HepG2 (cell line): ENCODE measurements around the gene SUPT4H1. TPM values are rescaled to one million over a fixed set of nuclear protein-coding genes. Genes with fewer than 3 reads are reported as not detected.

Source experiments
- CREM ChIP-seq, 2 experiments: sonication (generic) in 1 of 2; formaldehyde crosslinking in 1 of 2; IDR thresholded peaks; 2 replicates each; pipeline versions ENCODE4 v1.4.0 to v1.6.1; 2016 to 2020; ENCODE audit warnings: antibody characterized with exemption in 1 of 2, mild to moderate bottlenecking in 1 of 2, missing genetic modification reagents in 1 of 2
- GATAD1 ChIP-seq: IDR thresholded peaks from 2 replicates; pipeline ENCODE4 v1.6.1; 2016; ENCODE audit warnings: missing genetic modification reagents, missing compliant biosample characterization
- JUN ChIP-seq: sonication (generic); formaldehyde crosslinking; IDR thresholded peaks from 2 replicates; pipeline ENCODE4 v1.4.0; 2020; ENCODE audit warnings: mild to moderate bottlenecking, missing genetic modification reagents
- MED13 ChIP-seq: sonication (generic); formaldehyde crosslinking; IDR thresholded peaks from 2 replicates; pipeline ENCODE4 v1.5.0; 2020; ENCODE audit warnings: missing genetic modification reagents
- NCOR1 ChIP-seq: fragments of 200-600 bp; sonication (generic); IDR thresholded peaks from 2 replicates; pipeline ENCODE4 v1.7.0; 2017; ENCODE audit warnings: antibody characterized with exemption, low read length, borderline replicate concordance
- NR2F2 ChIP-seq: IDR thresholded peaks from 2 replicates; pipeline ENCODE4 v1.6.1; 2012; ENCODE audit warnings: low read depth, inconsistent platforms, borderline replicate concordance
- RARA ChIP-seq: IDR thresholded peaks from 2 replicates; pipeline ENCODE4 v1.6.1; 2016; ENCODE audit warnings: missing genetic modification reagents, missing compliant biosample characterization
- RBM22 ChIP-seq: fragments of 200-400 bp; formaldehyde crosslinking; optimal IDR thresholded peaks from 2 replicates; pipeline ENCODE3; 2017; ENCODE audit warnings: mild to moderate bottlenecking, low read length, moderate library complexity
- RXRB ChIP-seq: IDR thresholded peaks from 2 replicates; pipeline ENCODE4 v1.6.1; 2016; ENCODE audit warnings: borderline replicate concordance, missing genetic modification reagents, missing compliant biosample characterization
- SP140L ChIP-seq: sonication (generic); formaldehyde crosslinking; IDR thresholded peaks from 2 replicates; pipeline ENCODE4 v1.4.0; 2020; ENCODE audit warnings: missing genetic modification reagents, borderline replicate concordance
- ZNF230 ChIP-seq: sonication (generic); formaldehyde crosslinking; IDR thresholded peaks from 2 replicates; pipeline ENCODE4 v1.4.0; 2020; ENCODE audit warnings: mild to moderate bottlenecking, missing genetic modification reagents
- ZNF335 ChIP-seq: sonication (generic); formaldehyde crosslinking; IDR thresholded peaks from 2 replicates; pipeline ENCODE4 v1.4.0; 2020; ENCODE audit warnings: missing genetic modification reagents
- ZNF383 ChIP-seq: sonication (generic); formaldehyde crosslinking; IDR thresholded peaks from 2 replicates; pipeline ENCODE4 v1.4.0; 2020; ENCODE audit warnings: missing genetic modification reagents, mild to moderate bottlenecking, borderline replicate concordance
- ZNF839 ChIP-seq: sonication (generic); formaldehyde crosslinking; IDR thresholded peaks from 2 replicates; pipeline ENCODE4 v1.4.0; 2020; ENCODE audit warnings: missing genetic modification reagents, mild to moderate bottlenecking, borderline replicate concordance
- ZSCAN25 ChIP-seq: sonication (generic); formaldehyde crosslinking; IDR thresholded peaks from 2 replicates; pipeline ENCODE4 v1.8.0; 2022; ENCODE audit warnings: mild to moderate bottlenecking, missing genetic modification reagents
- polyA plus RNA-seq, 8 experiments: library from polyadenylated mRNA; depleted of rRNA in 3 of 8; stranded (reverse) in 7 of 8; unstranded in 1 of 8; fragments of >200 nt; fragmentation: Illumina TruSeq in 4 of 8; extraction: Trizol in 4 of 8; gene quantifications; 2 replicates each; pipeline versions ENCODE4 v1.2.1 to v1.2.3, GENCODE V29; 2011 to 2016; ENCODE audit warnings: low read depth in 4 of 8, missing spikeins in 1 of 8, mixed read lengths in 1 of 8; ENCODE audit not compliant: insufficient read depth in 1 of 8
- total RNA-seq, 5 experiments: library from RNA; depleted of rRNA; stranded (reverse); fragments of >200 nt; fragmentation: Illumina TruSeq; extraction: Trizol; gene quantifications; 2 replicates each; pipeline ENCODE4 v1.2.3, GENCODE V29; 2016; ENCODE audit warnings: low read depth in 1 of 5
- TF ChIP-seq, protein P1 (sequence below): sonication (generic); formaldehyde crosslinking; IDR thresholded peaks from 2 replicates; pipeline ENCODE4 v1.5.1; 2020; ENCODE audit warnings: mild to moderate bottlenecking, missing genetic modification reagents
- TF ChIP-seq, protein P2 (sequence below): IDR thresholded peaks from 2 replicates; pipeline ENCODE4 v1.6.1; 2012; ENCODE audit warnings: low read depth, low read length, improper control_type of control experiment
- TF ChIP-seq, protein P3 (sequence below): sonication (generic); formaldehyde crosslinking; IDR thresholded peaks from 2 replicates; pipeline ENCODE4 v1.4.0; 2020; ENCODE audit warnings: mild to moderate bottlenecking, low read depth, missing genetic modification reagents
- TF ChIP-seq, protein P4 (sequence below): sonication (generic); formaldehyde crosslinking; IDR thresholded peaks from 2 replicates; pipeline ENCODE4 v1.4.0; 2020; ENCODE audit warnings: mild to moderate bottlenecking, missing genetic modification reagents
- TF ChIP-seq, protein P5 (sequence below): sonication (generic); formaldehyde crosslinking; IDR thresholded peaks from 2 replicates; pipeline ENCODE4 v1.5.0; 2020; ENCODE audit warnings: missing genetic modification reagents

The SUPT4H1 gene
- total and polyA plus RNA-seq, 2 of the 13 experiments (the other 11 are each of a cell fraction or from before 2014, with no cell fraction given), result 155 to 244 TPM

DNA sequence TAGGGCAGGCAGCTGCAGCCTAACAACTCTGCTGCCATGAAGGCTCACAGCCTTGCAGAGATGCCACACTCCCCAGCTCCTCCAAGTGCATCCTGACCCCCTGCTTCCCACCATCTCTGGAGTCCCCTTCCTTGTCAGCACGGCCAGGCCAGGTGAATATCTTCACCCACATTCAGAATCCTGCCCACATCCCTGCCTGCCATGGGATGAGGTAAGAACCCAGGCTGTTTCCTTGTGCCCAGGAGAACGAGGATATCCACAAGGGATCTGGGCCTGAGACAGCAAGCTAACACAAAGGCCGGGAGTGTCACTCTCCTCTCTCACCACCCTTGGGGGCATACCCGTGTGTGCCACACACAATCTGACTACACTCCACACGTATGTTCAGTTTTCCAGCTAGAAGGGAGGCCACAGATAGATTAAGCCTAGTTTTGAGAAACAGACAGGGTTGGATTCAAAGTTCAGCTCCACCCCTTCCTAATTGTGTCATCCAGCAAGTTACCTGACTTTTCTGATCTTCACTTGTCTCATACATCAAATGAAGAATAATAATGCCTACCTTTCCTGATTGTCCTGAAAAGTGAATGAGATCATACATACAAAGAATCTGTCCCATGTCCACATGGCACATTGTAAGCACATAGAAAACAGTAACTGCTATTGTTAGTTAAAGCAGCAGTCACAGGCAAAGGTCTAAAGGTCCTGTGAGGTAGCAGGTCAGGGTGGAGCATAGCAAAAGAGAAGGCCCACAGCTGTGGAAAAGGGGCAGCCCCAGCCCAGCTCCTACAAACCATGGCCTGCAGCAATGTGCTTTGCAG lies 17.4 kb upstream of the SUPT4H1 start (continued):
- no peak for TF ChIP-seq SP140L (CRISPR knock-in tag)
- TF ChIP-seq GATAD1, result no peak
- TF ChIP-seq RBM22, result peak; percentile 54
- TF ChIP-seq, protein P1, sequence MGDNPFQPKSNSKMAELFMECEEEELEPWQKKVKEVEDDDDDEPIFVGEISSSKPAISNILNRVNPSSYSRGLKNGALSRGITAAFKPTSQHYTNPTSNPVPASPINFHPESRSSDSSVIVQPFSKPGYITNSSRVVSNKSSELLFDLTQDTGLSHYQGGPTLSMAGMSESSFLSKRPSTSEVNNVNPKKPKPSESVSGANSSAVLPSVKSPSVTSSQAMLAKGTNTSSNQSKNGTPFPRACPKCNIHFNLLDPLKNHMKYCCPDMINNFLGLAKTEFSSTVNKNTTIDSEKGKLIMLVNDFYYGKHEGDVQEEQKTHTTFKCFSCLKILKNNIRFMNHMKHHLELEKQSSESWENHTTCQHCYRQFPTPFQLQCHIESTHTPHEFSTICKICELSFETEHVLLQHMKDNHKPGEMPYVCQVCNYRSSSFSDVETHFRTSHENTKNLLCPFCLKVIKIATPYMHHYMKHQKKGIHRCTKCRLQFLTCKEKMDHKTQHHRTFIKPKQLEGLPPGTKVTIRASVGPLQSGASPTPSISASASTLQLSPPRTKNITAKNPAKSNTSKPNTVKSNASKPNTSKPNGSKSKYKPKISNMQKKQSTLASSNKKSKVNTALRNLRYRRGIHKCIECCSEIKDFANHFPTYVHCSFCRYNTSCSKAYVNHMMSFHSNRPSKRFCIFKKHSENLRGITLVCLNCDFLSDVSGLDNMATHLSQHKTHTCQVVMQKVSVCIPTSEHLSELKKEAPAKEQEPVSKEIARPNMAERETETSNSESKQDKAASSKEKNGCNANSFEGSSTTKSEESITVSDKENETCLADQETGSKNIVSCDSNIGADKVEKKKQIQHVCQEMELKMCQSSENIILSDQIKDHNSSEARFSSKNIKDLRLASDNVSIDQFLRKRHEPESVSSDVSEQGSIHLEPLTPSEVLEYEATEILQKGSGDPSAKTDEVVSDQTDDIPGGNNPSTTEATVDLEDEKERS (CRISPR knock-in tag), result no peak
- no peak for TF ChIP-seq MED13 (CRISPR knock-in tag)
- TF ChIP-seq ZNF839 (CRISPR knock-in tag), result 0 out of 2 replicates have a peak, but pooled peaks have one; percentile 47
- peak; percentile 90 for TF ChIP-seq JUN
- 0 out of 2 replicates have a peak, but pooled peaks have one; percentile 63 for TF ChIP-seq ZNF335 (CRISPR knock-in tag)
- TF ChIP-seq, protein P2, sequence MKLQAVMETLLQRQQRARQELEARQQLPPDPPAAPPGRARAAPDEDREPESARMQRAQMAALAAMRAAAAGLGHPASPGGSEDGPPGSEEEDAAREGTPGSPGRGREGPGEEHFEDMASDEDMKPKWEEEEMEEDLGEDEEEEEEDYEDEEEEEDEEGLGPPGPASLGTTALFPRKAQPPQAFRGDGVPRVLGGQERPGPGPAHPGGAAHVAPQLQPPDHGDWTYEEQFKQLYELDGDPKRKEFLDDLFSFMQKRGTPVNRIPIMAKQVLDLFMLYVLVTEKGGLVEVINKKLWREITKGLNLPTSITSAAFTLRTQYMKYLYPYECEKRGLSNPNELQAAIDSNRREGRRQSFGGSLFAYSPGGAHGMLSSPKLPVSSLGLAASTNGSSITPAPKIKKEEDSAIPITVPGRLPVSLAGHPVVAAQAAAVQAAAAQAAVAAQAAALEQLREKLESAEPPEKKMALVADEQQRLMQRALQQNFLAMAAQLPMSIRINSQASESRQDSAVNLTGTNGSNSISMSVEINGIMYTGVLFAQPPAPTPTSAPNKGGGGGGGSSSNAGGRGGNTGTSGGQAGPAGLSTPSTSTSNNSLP, result peak; percentile 67
- TF ChIP-seq, protein P3, sequence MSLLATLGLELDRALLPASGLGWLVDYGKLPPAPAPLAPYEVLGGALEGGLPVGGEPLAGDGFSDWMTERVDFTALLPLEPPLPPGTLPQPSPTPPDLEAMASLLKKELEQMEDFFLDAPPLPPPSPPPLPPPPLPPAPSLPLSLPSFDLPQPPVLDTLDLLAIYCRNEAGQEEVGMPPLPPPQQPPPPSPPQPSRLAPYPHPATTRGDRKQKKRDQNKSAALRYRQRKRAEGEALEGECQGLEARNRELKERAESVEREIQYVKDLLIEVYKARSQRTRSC, result 0 out of 2 replicates have a peak, but pooled peaks have one; percentile 65
- peak; percentile 77 for TF ChIP-seq CREM (IDR thresholded peaks at IDR 0.05)
- no peak for TF ChIP-seq CREM (CRISPR knock-in tag; IDR thresholded peaks at IDR 0.05)
- peak; percentile 96 for TF ChIP-seq ZSCAN25 (CRISPR knock-in tag)
- TF ChIP-seq, protein P4, sequence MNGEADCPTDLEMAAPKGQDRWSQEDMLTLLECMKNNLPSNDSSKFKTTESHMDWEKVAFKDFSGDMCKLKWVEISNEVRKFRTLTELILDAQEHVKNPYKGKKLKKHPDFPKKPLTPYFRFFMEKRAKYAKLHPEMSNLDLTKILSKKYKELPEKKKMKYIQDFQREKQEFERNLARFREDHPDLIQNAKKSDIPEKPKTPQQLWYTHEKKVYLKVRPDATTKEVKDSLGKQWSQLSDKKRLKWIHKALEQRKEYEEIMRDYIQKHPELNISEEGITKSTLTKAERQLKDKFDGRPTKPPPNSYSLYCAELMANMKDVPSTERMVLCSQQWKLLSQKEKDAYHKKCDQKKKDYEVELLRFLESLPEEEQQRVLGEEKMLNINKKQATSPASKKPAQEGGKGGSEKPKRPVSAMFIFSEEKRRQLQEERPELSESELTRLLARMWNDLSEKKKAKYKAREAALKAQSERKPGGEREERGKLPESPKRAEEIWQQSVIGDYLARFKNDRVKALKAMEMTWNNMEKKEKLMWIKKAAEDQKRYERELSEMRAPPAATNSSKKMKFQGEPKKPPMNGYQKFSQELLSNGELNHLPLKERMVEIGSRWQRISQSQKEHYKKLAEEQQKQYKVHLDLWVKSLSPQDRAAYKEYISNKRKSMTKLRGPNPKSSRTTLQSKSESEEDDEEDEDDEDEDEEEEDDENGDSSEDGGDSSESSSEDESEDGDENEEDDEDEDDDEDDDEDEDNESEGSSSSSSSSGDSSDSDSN (CRISPR knock-in tag), result peak; percentile 11; the same call in 1 of the 2 replicates
- TF ChIP-seq RXRB (CRISPR knock-in tag), result peak; percentile 65; the same call in 1 of the 2 replicates
- TF ChIP-seq ZNF383 (CRISPR knock-in tag), result 0 out of 2 replicates have a peak, but pooled peaks have one; percentile 72
- TF ChIP-seq NR2F2, result peak; percentile 78
- TF ChIP-seq ZNF230, result peak; percentile 66; the same call in 1 of the 2 replicates
- peak; percentile 73 for TF ChIP-seq RARA (CRISPR knock-in tag)
- TF ChIP-seq, protein P5, sequence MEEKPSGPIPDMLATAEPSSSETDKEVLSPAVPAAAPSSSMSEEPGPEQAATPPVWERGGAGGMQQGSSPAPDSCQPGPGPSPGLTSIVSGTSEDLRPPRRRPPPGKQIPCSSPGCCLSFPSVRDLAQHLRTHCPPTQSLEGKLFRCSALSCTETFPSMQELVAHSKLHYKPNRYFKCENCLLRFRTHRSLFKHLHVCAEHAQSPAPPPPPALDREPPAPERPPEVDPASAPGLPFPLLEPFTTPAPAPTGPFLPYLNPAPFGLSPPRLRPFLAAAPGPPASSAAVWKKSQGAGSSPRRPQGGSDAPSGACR (CRISPR knock-in tag), result 0 out of 2 replicates have a peak, but pooled peaks have one; percentile 57
- TF ChIP-seq NCOR1, result peak; percentile 95
